Measurements from ENCODE around the gene DMXL2.
A peak's percentile ranks its signal among the peaks of the same experiment; 100 is the strongest.

DNA sequence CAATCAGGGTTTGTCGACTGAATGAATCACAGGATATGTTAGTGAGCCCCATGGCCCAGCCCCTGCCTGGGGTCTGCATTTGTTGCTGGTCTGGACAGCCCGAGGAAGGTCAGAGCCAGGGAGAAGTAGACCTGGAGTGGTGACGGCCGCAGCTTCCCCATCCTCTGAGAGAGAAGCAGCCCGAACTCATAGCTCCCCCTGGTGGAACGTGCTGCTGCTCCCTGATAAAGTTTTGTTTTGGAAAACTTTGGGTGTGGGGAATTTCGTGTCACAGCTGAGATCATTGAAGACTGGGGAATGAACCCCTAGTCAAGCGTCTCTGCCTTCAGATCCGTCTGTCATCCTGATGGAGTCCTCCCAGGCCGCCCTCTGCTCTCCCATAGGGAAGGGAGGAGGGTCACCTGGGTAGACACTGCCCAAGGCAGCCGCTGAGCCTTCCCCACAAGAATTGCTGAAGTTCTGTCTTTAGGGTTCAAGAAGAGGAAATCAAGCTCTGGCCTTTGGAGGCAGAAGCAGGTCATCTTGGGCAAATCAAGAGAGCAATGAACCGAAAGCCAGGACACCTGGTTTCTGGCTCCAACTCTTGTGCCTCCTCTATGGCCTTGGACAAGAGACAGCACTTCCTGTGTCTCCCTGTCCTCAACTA lies 220.6 kb downstream of the DMXL2 start:
- TF ChIP-seq, protein P1, sequence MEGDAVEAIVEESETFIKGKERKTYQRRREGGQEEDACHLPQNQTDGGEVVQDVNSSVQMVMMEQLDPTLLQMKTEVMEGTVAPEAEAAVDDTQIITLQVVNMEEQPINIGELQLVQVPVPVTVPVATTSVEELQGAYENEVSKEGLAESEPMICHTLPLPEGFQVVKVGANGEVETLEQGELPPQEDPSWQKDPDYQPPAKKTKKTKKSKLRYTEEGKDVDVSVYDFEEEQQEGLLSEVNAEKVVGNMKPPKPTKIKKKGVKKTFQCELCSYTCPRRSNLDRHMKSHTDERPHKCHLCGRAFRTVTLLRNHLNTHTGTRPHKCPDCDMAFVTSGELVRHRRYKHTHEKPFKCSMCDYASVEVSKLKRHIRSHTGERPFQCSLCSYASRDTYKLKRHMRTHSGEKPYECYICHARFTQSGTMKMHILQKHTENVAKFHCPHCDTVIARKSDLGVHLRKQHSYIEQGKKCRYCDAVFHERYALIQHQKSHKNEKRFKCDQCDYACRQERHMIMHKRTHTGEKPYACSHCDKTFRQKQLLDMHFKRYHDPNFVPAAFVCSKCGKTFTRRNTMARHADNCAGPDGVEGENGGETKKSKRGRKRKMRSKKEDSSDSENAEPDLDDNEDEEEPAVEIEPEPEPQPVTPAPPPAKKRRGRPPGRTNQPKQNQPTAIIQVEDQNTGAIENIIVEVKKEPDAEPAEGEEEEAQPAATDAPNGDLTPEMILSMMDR (IDR thresholded peaks at IDR 0.05): peak; percentile 10 to 63 (median 48)
- no peak for TF ChIP-seq POLR2A (IDR thresholded peaks at IDR 0.05)
